Measurements from ENCODE around the gene AFF2.

AFF2 gene

GRCh38 chrX:149045645-149046210 is 545.3 kb downstream of the AFF2 start:
- no peaks in the 10 kb centered on the region for H3K36me3 ChIP-seq (ENCODE audit: insufficient read depth, low read length)
- no peak overlapping the region for H3K27ac ChIP-seq (ENCODE audit: low read depth, low read length)
- H3K27me3 ChIP-seq (ENCODE audit: insufficient read depth, low read length), result no peaks in the 10 kb centered on the region
- no peaks in the 10 kb centered on the region for H3K4me1 ChIP-seq (ENCODE audit: insufficient read depth, low read length)
- H3K9me3 ChIP-seq (ENCODE audit: insufficient read depth, low read depth, low read length), result no peaks in the 10 kb centered on the region
- H3K9ac ChIP-seq (ENCODE audit: low read depth, low read length), result no peak overlapping the region
- H3K4me3 ChIP-seq (ENCODE audit: low read length), result no peak overlapping the region
- WGBS, result 93% methylated on average over 1 of the region's 1 CpG
